Stimulated activated CD8-positive, alpha-beta memory T cell treated with anti-CD3 and anti-CD28 coated beads, Interleukin-2, amount 100 ng/mL, for 1 hour (primary cell): ENCODE results near the gene TTLL12.

ENCODE experiments used
- DNase-seq, 2 donors: peaks; one replicate each; pipeline ENCODE4 v3.0.0-alpha.2; 2020; ENCODE audit warnings: low read depth in 2 of 2

TTLL12 gene

DNA sequence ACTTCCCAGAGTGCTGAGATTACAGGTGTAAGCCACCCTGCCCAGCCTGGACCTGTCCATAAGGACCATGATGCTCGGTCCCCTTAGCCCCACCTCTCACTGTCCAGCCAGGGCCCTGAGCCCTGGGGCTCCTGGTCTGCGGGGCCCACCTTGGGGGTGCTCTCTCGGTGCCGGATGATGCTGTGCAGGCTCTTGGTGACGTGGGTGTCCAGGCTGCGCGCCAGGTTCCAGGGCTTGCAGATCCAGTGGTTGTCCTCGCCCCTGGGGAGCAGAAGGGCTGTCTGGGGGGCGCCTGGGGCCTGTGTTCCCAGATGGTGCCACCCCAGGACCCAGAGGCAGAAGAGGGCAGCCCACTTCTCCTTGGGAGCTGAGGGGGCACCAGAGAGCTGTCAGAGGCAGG, 13.4 kb downstream of the TTLL12 start:
- no peak for DNase-seq

GRCh38 chr22:43172191-43172590, 14.7 kb downstream of the TTLL12 start:
- DNase-seq: no peak

GRCh38 chr22:43171607-43172006, 15.3 kb downstream of the TTLL12 start:
- DNase-seq: no peak

- DNase-seq: no peak
Observed at GRCh38 chr22:43171019-43171491, 15.9 kb downstream of the TTLL12 start.

DNA sequence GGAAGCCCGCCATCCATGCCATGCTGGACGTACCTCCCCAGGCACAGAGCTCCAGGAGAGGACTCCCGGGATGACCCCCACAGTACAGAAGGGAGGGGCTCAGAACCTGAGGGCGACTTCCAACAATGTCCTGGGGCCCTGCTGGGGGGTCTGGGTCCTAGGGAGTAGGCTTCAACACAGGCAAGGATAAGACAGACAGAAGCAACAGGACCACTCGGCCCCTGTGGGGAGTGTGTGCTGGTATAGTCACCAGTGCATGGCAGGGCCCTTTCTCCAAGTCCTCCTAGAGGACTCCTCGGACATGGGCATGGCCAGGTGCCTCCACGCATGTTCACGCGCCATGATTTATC, 16.8 kb downstream of the TTLL12 start:
- DNase-seq: no peak

- no peak for DNase-seq
Observed at GRCh38 chr22:43169310-43170130, 17.4 kb downstream of the TTLL12 start.

GRCh38 chr22:43168471-43169309, 18.2 kb downstream of the TTLL12 start:
- no peak for DNase-seq

- no peak for DNase-seq
Observed at GRCh38 chr22:43167001-43167589, 19.8 kb downstream of the TTLL12 start.

- DNase-seq: no peak
Observed at GRCh38 chr22:43166132-43166930, 20.6 kb downstream of the TTLL12 start.

DNA sequence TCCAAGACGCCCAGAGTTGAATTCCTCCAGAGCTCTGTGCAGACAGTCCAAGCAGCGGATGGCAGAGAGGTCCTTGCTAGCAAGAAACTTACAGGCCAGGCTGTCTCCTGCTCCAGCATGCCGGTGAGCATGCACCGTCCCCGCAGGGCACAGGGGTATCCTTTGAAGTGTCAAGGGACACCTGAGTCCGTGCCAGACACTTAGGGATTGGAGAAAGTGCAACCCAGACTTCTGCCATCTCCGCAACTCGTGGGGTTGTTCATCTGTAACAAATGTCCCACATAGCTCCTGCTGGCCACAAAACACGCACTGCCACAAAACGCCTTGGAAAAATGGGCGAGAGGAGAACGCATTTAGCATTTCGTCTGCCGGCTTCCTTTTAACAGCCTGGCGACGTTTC, 22.3 kb downstream of the TTLL12 start:
- DNase-seq: no peak

DNA sequence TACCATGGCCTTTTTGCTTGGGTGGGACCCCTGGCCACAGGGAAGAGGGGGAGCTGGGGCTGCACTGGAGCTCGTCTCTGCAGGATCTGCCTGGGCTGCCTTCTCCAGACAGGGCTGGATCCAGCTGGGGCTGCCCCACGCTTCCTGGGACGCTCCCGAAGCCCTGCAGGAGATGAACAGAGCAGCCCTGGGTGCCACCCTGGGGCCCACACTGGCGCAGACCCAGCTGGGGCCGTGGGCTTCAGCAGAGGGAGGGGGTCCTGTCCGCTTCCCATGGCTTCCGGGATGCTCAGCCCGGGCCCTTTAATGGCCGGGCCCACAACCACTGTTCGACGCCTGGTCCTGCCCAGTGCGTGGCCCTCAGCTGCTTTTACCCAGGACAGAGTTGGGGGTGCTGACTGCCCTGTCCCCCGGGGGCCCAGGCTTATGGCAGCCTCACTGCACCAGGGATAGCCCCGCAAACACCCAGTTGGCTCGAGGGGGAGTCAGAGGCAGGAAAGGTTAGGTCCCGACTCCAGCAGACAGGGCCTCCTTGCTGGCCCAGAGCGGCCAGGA, 23.6 kb downstream of the TTLL12 start:
- DNase-seq: no peak

DNA sequence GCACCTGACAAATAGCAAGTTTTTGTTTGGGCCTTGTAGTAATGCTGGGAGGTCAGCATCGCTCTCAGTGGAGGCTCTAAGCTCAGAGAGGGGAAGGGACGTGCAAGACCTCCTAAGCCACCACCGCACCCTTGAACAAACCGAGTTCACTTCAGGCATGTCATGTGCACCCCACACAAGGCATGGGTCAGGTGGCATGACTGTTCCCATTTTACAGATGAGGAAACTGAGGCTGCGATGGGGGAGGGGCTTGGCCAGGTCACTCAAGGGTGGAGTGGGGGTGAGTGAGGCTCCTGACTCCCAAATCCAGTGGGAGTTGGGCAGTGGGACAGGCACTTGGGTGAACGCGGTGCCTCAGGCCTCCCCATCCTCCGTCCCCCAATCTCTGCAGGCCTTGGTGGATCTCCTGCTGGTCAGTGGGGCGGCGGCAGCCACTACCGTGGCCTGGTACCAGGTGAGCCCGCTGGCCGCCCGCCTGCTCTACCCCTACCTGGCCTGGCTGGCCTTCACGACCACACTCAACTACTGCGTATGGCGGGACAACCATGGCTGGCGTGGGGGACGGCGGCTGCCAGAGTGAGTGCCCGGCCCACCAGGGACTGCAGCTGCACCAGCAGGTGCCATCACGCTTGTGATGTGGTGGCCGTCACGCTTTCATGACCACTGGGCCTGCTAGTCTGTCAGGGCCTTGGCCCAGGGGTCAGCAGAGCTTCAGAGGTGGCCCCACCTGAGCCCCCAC, 24.4 kb downstream of the TTLL12 start:
- no peak for DNase-seq

- no peak for DNase-seq
Observed at GRCh38 chr22:43160497-43161126, 26.3 kb downstream of the TTLL12 start.

DNA sequence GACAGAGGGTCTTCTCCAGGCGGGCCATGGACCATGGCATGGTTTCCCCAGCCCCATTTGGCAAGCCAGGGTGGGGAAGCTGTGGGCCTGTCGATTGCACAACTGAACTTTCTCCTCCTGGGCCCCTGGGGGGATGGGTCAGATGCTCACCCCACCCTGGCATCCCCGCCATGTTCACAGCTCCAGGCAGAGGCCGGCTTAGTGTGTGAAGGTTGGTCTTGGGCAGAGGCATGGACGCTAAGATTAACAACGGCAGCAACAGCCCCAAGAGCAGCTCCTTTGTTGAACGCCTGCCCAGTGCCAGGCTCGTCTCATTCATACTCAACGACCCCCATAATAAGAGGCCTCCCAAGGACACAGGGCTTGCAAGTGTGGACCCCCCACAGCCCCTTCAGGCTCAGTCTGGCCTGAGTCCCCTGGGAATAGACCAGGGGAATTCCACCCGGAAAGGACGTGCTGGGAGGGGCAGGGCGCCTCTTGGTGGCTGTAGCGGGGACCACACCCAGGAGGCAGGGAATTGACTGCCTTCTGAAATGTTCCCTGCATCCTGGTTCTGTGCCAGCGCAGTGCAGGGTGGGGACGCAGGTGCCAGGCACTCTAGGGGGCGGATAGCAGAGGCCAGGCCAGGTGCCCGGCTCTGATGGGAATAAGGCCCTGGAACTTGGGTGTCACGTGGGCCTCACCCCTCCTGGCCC, 27.3 kb downstream of the TTLL12 start:
- DNase-seq: no peak

- no peak for DNase-seq
Observed at GRCh38 chr22:43158778-43159483, 28.0 kb downstream of the TTLL12 start.

DNA sequence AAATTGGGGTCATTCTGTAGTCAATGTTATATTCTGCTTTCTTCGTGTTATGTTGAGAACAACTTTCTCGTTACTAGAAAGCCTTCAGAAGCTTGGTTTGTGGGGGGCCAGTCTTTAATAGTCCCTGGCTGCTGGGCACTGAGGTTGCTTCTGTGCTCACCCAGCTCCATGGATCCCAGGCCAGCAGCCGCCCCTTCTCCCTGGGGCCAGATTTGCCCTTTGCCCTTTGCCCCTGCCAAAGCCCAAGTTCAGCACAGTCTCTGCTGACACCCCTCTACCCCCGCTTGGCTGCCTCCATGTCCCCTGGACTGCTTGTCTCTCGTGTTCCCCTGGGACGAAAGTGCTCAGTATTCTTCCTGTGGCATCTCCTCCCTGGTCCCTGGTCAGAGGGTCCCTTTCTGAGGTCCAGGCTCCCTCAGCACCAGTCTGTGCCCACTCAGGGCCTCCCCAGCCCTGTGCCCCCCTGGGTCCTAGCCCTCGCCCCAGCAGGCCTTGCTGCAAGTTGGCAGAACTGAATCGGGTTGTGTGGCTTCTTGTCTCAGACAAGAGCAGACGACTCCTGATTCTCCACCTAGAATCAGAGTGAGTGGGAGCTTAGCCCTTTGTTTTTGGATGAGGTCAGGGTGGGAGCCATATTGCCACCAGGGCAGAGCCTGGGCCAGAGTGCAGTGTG, 28.9 kb downstream of the TTLL12 start:
- DNase-seq: no peak

GRCh38 chr22:43156413-43156812, 30.5 kb downstream of the TTLL12 start:
- no peak for DNase-seq

DNA sequence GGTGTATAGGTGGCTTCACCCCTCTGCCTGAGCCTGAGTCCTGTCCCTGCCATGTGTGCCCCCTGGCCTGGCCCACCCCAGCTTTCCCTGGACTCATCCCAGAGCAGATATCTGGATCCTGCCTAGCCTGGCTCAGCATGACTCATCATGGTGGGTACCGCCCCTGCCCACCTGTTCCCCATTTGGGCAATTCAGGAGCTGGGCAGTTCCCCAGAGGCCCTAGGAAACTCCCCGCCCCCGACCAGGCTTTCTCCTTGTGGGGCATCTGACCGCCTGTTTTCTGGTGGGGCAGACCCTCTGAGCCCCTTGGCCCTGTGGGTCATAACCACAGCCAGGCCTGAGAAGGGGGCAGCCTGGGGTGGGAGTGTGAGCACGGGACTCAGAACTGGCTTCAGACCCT, 31.1 kb downstream of the TTLL12 start:
- DNase-seq: no peak
